Colonic mucosa (tissue), 4 donors: ENCODE results near the gene RASSF10. TPM values are rescaled to one million over a fixed set of nuclear protein-coding genes. Genes with fewer than 3 reads are reported as not detected.

Experiments used
- DNase-seq: peaks from one replicate; pipeline ENCODE4 v3.0.0-alpha.2; 2020
- H3K27ac ChIP-seq: fragments of 200-600 bp; one replicate; pipeline ENCODE4 v1.8.0; 2021
- H3K27me3 ChIP-seq: fragments of 200-600 bp; one replicate; pipeline ENCODE4 v1.8.0; 2021
- H3K36me3 ChIP-seq: fragments of 200-600 bp; one replicate; pipeline ENCODE4 v1.8.0; 2021
- H3K4me1 ChIP-seq: fragments of 200-600 bp; one replicate; pipeline ENCODE4 v1.8.0; 2021; ENCODE audit warnings: mild to moderate bottlenecking
- H3K4me3 ChIP-seq: fragments of 200-600 bp; one replicate; pipeline ENCODE4 v1.8.0; 2021
- H3K9ac ChIP-seq, 2 donors: one replicate each; pipeline ENCODE4 v1.7.0; 2013; ENCODE audit warnings: control low read depth in 2 of 2, low read depth in 2 of 2, low read length in 2 of 2
- H3K9me3 ChIP-seq: fragments of 200-600 bp; one replicate; pipeline ENCODE4 v1.8.0; 2021
- CTCF ChIP-seq: fragments of 200-600 bp; IDR thresholded peaks from one replicate; pipeline ENCODE4 v1.8.0; 2022; ENCODE audit warnings: antibody characterized with exemption, mild to moderate bottlenecking
- intact Hi-C: fragments of 100-400 bp; cut with DNase I; formaldehyde crosslinking; loops from one replicate; pipeline ENCODE4 v1.14.1; 2022
- total RNA-seq, 2 donors: library from RNA; stranded (reverse); fragmentation: NEBNext Ultra II Directional in 1 of 2; extraction: Animal tissue kit (Norgen Biotek cat#: 25700) in 1 of 2; gene quantifications; one replicate each; pipeline ENCODE4 v1.2.1, GENCODE V29; 2021
- donor health status: healthy.
- donor health status: DM: no; HTN: no; CAD: no.
- donor health status: DM: no; HTN: no; CAD: no.

Gene RASSF10
- total RNA-seq, result 1 to 10 TPM; 1.4 to 4.7 TPM

- H3K36me3 ChIP-seq, result no peaks in the 10 kb centered on the region
- no peak for TF ChIP-seq CTCF
- peaks cover 31% of the 10 kb centered on the region for H3K27me3 ChIP-seq
- peak within 1 kb of the TSS; percentile 21 for H3K4me3 ChIP-seq
- DNase-seq, result peak; percentile 93
- H3K9ac ChIP-seq, result peak within 1 kb of the TSS in 1 of 2 donors; percentile 55
- no peak within 1 kb of the TSS for H3K27ac ChIP-seq
- H3K4me1 ChIP-seq, result peaks cover 14% of the 10 kb centered on the region
- H3K9me3 ChIP-seq, result no peaks in the 10 kb centered on the region
- intact Hi-C loops, result no loop called here
Measured at GRCh38 chr11:13008625-13009475, at the start of gene RASSF10. RASSF10 (plus strand) TSS chr11:13009316; CDS start chr11:13009577, 261 bp downstream.

- Histone ChIP-seq H3K27me3 (no peaks in the 10 kb centered on the region), H3K36me3 (no peaks in the 10 kb centered on the region), H3K9ac (no peak overlapping the region), H3K4me1 (no peaks in the 10 kb centered on the region), H3K4me3 (no peak overlapping the region), H3K27ac (no peak overlapping the region), H3K9me3 (no peaks in the 10 kb centered on the region)
- no peak for DNase-seq
- intact Hi-C loops, result loop anchor here (10.0 kb wide), 2 partner anchors 223 to 383 kb away; no protein-coding TSS in a partner anchor
- no peak for TF ChIP-seq CTCF
Measured at GRCh38 chr11:12961615-12962014, 47.5 kb upstream of the RASSF10 start.

GRCh38 chr11:12962306-12962705 is 46.8 kb upstream of the RASSF10 start:
- TF ChIP-seq CTCF, result no peak
- intact Hi-C loops, result loop anchor here (10.0 kb wide), 2 partner anchors 222 to 382 kb away; no protein-coding TSS in a partner anchor
- Histone ChIP-seq H3K9me3 (no peaks in the 10 kb centered on the region), H3K9ac (no peak overlapping the region), H3K27ac (no peak overlapping the region), H3K36me3 (no peaks in the 10 kb centered on the region), H3K4me1 (no peaks in the 10 kb centered on the region), H3K27me3 (no peaks in the 10 kb centered on the region), H3K4me3 (no peak overlapping the region)
- DNase-seq, result no peak

- intact Hi-C loops, result loop anchor here (10.0 kb wide), 2 partner anchors 222 to 382 kb away; no protein-coding TSS in a partner anchor
- Histone ChIP-seq H3K27me3 (no peaks in the 10 kb centered on the region), H3K36me3 (no peaks in the 10 kb centered on the region), H3K4me3 (no peak overlapping the region), H3K9me3 (no peaks in the 10 kb centered on the region), H3K27ac (no peak overlapping the region), H3K9ac (no peak overlapping the region), H3K4me1 (no peaks in the 10 kb centered on the region)
- DNase-seq, result no peak
- TF ChIP-seq CTCF, result no peak
Measured at GRCh38 chr11:12963051-12963450, 46.1 kb upstream of the RASSF10 start.

- no peak overlapping the region for H3K4me3 ChIP-seq
- no peak overlapping the region for H3K9ac ChIP-seq
- no peaks in the 10 kb centered on the region for H3K4me1 ChIP-seq
- peak; percentile 86 for TF ChIP-seq CTCF
- H3K27me3 ChIP-seq, result no peaks in the 10 kb centered on the region
- intact Hi-C loops, result loop anchor here (2.0 to 10.0 kb wide), 3 partner anchors 189 to 381 kb away; no protein-coding TSS in a partner anchor
- no peaks in the 10 kb centered on the region for H3K36me3 ChIP-seq
- no peak overlapping the region for H3K27ac ChIP-seq
- DNase-seq, result peak; percentile 84
- no peaks in the 10 kb centered on the region for H3K9me3 ChIP-seq
Measured at GRCh38 chr11:12963792-12964536, 45.2 kb upstream of the RASSF10 start.
